HepG2 (cell line): ENCODE measurements around the gene MYO16. TPM values are rescaled to one million over a fixed set of nuclear protein-coding genes. Genes with fewer than 3 reads are reported as not detected.

Experiments
- ATAC-seq: fragments of 200-7000 bp; cut with Tn5 transposase; 3 replicates; pipeline ENCODE4 v1.9.1; 2020; ENCODE audit warnings: mild to moderate bottlenecking, moderate library complexity
- BruUV-seq: library from RNA; stranded (reverse); fragments of 400-500 nt; replicated peaks from 2 replicates; lab custom pipeline; 2021; lab: Mats Ljungman, UMichigan
- CTCF ChIA-PET: fragments of 300-600 bp; formaldehyde crosslinking; extraction: SDS; loops from one replicate; lab custom pipeline; 2021; ENCODE audit warnings: low total read pairs, inconsistent platforms, low intra/inter-chr PET ratio; lab: Yijun Ruan, JAX
- POLR2A ChIA-PET: fragments of 350-600 bp; sonication (Branson Sonifier 250); formaldehyde crosslinking; loops from one replicate; lab custom pipeline; 2020; ENCODE audit warnings: antibody characterized with exemption, inconsistent platforms; lab: Yijun Ruan, JAX
- DNase-seq: peaks from one replicate; pipeline ENCODE4 v3.0.0-alpha.2; 2015; ENCODE audit warnings: low spot score
- FAIRE-seq: peaks from 3 replicates; lab custom pipeline; 2011; peaks lifted over from hg19 to GRCh38; lab: Jason Lieb, UNC
- H2AFZ ChIP-seq: one replicate; pipeline ENCODE4 v1.6.1; 2011; ENCODE audit warnings: low read length, inconsistent platforms
- H3K27ac ChIP-seq: fragments of 300-600 bp; 3 replicates; pipeline ENCODE4 v1.8.0; 2011; ENCODE audit warnings: mixed run types, mild to moderate bottlenecking, mixed read lengths, low read length, inconsistent platforms; ENCODE audit not compliant: insufficient read depth; ENCODE audit errors: extremely low read length
- H3K27me3 ChIP-seq, 2 experiments: fragments of 200-600 bp in 1 of 2; 2 replicates in 1 of 2; 3 replicates in 1 of 2; pipeline versions ENCODE4 v1.6.0 to v1.8.0; 2011; ENCODE audit warnings: low read length in 2 of 2, mild to moderate bottlenecking in 2 of 2, moderate library complexity in 2 of 2, inconsistent platforms in 1 of 2; ENCODE audit not compliant: insufficient read depth in 2 of 2, control insufficient read depth in 1 of 2
- H3K36me3 ChIP-seq, 2 experiments: fragments of 200-600 bp in 1 of 2; replicated peaks in 1 of 2; 2 replicates in 1 of 2; 3 replicates in 1 of 2; pipeline versions ENCODE4 v1.5.1 to v1.8.0; 2011; ENCODE audit warnings: low read length in 2 of 2, inconsistent platforms in 1 of 2; ENCODE audit not compliant: insufficient read depth in 2 of 2, control insufficient read depth in 1 of 2
- H3K4me1 ChIP-seq: 2 replicates; pipeline ENCODE4 v1.5.1; 2012; ENCODE audit warnings: low read length, inconsistent platforms; ENCODE audit not compliant: insufficient read depth
- H3K4me2 ChIP-seq: 2 replicates; pipeline ENCODE4 v1.6.0; 2011; ENCODE audit warnings: low read depth, low read length, inconsistent platforms
- H3K4me3 ChIP-seq, 3 experiments: fragments of 200-600 bp in 1 of 3; sonication (generic), shearing (Covaris generic) in 1 of 3; replicated peaks in 1 of 3; 2 replicates each; pipeline ENCODE4 v1.5.1; 2011 to 2016; ENCODE audit warnings: low read length in 3 of 3, inconsistent platforms in 2 of 3, low read depth in 2 of 3, mild to moderate bottlenecking in 2 of 3, control low read depth in 1 of 3, mixed read lengths in 1 of 3; ENCODE audit not compliant: insufficient read depth in 1 of 3
- H3K79me2 ChIP-seq: one replicate; pipeline ENCODE4 v1.6.1; 2011; ENCODE audit warnings: low read length, inconsistent platforms; ENCODE audit not compliant: insufficient read depth
- H3K9ac ChIP-seq: 2 replicates; pipeline ENCODE4 v1.6.0; 2011; ENCODE audit warnings: mild to moderate bottlenecking, low read depth, low read length, inconsistent platforms; ENCODE audit not compliant: insufficient read depth
- H3K9me3 ChIP-seq: 2 replicates; pipeline ENCODE4 v1.5.1; 2012; ENCODE audit warnings: mild to moderate bottlenecking, low read length
- H4K20me1 ChIP-seq: 2 replicates; pipeline ENCODE4 v1.6.0; 2011; ENCODE audit warnings: inconsistent platforms, mild to moderate bottlenecking, low read length, moderate library complexity; ENCODE audit not compliant: insufficient read depth
- BRCA1 ChIP-seq: sonication (generic); formaldehyde crosslinking; IDR thresholded peaks from 2 replicates; pipeline ENCODE4 v1.4.0; 2020; ENCODE audit warnings: missing genetic modification reagents
- CERS6 ChIP-seq: sonication (generic); formaldehyde crosslinking; IDR thresholded peaks from 2 replicates; pipeline ENCODE4 v1.5.0; 2020; ENCODE audit warnings: missing genetic modification reagents
- HNRNPK ChIP-seq: fragments of 200-400 bp; formaldehyde crosslinking; IDR thresholded peaks from 2 replicates; pipeline ENCODE4 v1.6.1; 2018; ENCODE audit warnings: low read length, low read depth, moderate library complexity, mild to moderate bottlenecking; ENCODE audit not compliant: poor library complexity, severe bottlenecking
- IRX3 ChIP-seq: sonication (generic); formaldehyde crosslinking; IDR thresholded peaks from 2 replicates; pipeline ENCODE4 v1.8.1; 2023; ENCODE audit warnings: mild to moderate bottlenecking, low read depth, missing genetic modification reagents, borderline replicate concordance
- MYC ChIP-seq: sonication (generic); formaldehyde crosslinking; IDR thresholded peaks from 2 replicates; pipeline ENCODE4 v1.9.0; 2021; ENCODE audit warnings: missing genetic modification reagents, borderline replicate concordance
- NFRKB ChIP-seq: fragments of 450-650 bp; IDR thresholded peaks from 2 replicates; pipeline ENCODE4 v1.6.1; 2017
- SMAD9 ChIP-seq: sonication (generic); formaldehyde crosslinking; IDR thresholded peaks from 2 replicates; pipeline ENCODE4 v1.5.1; 2020; ENCODE audit warnings: mild to moderate bottlenecking, missing genetic modification reagents
- SNAI1 ChIP-seq: sonication (generic); formaldehyde crosslinking; IDR thresholded peaks from 2 replicates; pipeline ENCODE4 v1.5.0; 2020; ENCODE audit warnings: mild to moderate bottlenecking, missing genetic modification reagents, borderline replicate concordance
- ZBTB38 ChIP-seq: sonication (generic); formaldehyde crosslinking; IDR thresholded peaks from 2 replicates; pipeline ENCODE4 v1.5.1; 2020; ENCODE audit warnings: mild to moderate bottlenecking, missing genetic modification reagents
- ZFP1 ChIP-seq: IDR thresholded peaks from 2 replicates; pipeline ENCODE4 v1.6.1; 2016
- ZNF484 ChIP-seq: sonication (generic); formaldehyde crosslinking; IDR thresholded peaks from 2 replicates; pipeline ENCODE4 v1.5.1; 2020; ENCODE audit warnings: mild to moderate bottlenecking, low read depth, missing genetic modification reagents, borderline replicate concordance
- ZNF746 ChIP-seq: sonication (generic); formaldehyde crosslinking; IDR thresholded peaks from 2 replicates; pipeline ENCODE4 v1.8.0; 2022; ENCODE audit warnings: mild to moderate bottlenecking, missing genetic modification reagents
- ZNF780A ChIP-seq: sonication (generic); formaldehyde crosslinking; IDR thresholded peaks from 2 replicates; pipeline ENCODE4 v1.8.0; 2022; ENCODE audit warnings: mild to moderate bottlenecking, missing genetic modification reagents, moderate library complexity
- ZNF781 ChIP-seq: sonication (generic); formaldehyde crosslinking; IDR thresholded peaks from 2 replicates; pipeline ENCODE4 v1.5.1; 2020; ENCODE audit warnings: borderline replicate concordance, mild to moderate bottlenecking, missing genetic modification reagents; ENCODE audit errors: not compliant biosample characterization
- ZNF784 ChIP-seq: sonication (generic); formaldehyde crosslinking; IDR thresholded peaks from 2 replicates; pipeline ENCODE4 v1.5.1; 2020; ENCODE audit warnings: missing genetic modification reagents, mild to moderate bottlenecking, borderline replicate concordance
- WGBS: methylation state at CpG from one replicate; pipeline ENCODE4 v1.1.6; 2017; ENCODE audit warnings: low lambda C conversion rate; 5-methylcytosine and 5-hydroxymethylcytosine counted together
- in situ Hi-C: cut with HindIII; loops from 2 replicates; pipeline ENCODE4 v1.10.0; 2017; ENCODE audit warnings: low pct_unique_long_range_greater_than_20kb; ENCODE audit not compliant: extremely low pct_ligation_motif_present
- intact Hi-C: fragments of 100-400 bp; cut with micrococcal nuclease; formaldehyde crosslinking; loops from one replicate; pipeline ENCODE4 v1.10.0; 2022; ENCODE audit not compliant: unreplicated experiment
- polyA plus RNA-seq, 8 experiments: library from polyadenylated mRNA; depleted of rRNA in 3 of 8; stranded (reverse) in 7 of 8; unstranded in 1 of 8; fragments of >200 nt; fragmentation: Illumina TruSeq in 4 of 8; extraction: Trizol in 4 of 8; gene quantifications; 2 replicates each; pipeline versions ENCODE4 v1.2.1 to v1.2.3, GENCODE V29; 2011 to 2016; ENCODE audit warnings: low read depth in 4 of 8, missing spikeins in 1 of 8, mixed read lengths in 1 of 8; ENCODE audit not compliant: insufficient read depth in 1 of 8
- total RNA-seq, 5 experiments: library from RNA; depleted of rRNA; stranded (reverse); fragments of >200 nt; fragmentation: Illumina TruSeq; extraction: Trizol; gene quantifications; 2 replicates each; pipeline ENCODE4 v1.2.3, GENCODE V29; 2016; ENCODE audit warnings: low read depth in 1 of 5
- TF ChIP-seq, protein P1 (sequence below): sonication (generic); formaldehyde crosslinking; IDR thresholded peaks from 2 replicates; pipeline ENCODE4 v1.8.1; 2022; ENCODE audit warnings: mild to moderate bottlenecking, missing genetic modification reagents
- TF ChIP-seq, protein P2 (sequence below): sonication (generic); formaldehyde crosslinking; IDR thresholded peaks from 2 replicates; pipeline ENCODE4 v1.4.0; 2020; ENCODE audit warnings: missing genetic modification reagents

The MYO16 gene
- total and polyA plus RNA-seq, 2 of the 13 experiments (the other 11 are each of a cell fraction or from before 2014, with no cell fraction given), result not detected

- 12% methylated on average over 2 of the region's 2 CpGs for WGBS
- no peak for ATAC-seq
These were observed 585.0 kb downstream of the MYO16 start for GRCh38 chr13:109214393-109214792.

More at GRCh38 chr13:109214393-109214792, 585.0 kb downstream of the MYO16 start:
- Histone ChIP-seq H3K4me3 (no peak overlapping the region), H3K4me2 (no peak overlapping the region), H4K20me1 (no peaks in the 10 kb centered on the region), H3K79me2 (no peaks in the 10 kb centered on the region), H3K9ac (no peak overlapping the region), H3K4me1 (no peaks in the 10 kb centered on the region), H3K27ac (no peak overlapping the region), H3K36me3 (no peaks in the 10 kb centered on the region), H3K9me3 (no peaks in the 10 kb centered on the region), H3K27me3 (no peaks in the 10 kb centered on the region), H2AFZ (no peak overlapping the region)
- CTCF ChIA-PET, result no interaction called here
- no peak for DNase-seq
- POLR2A ChIA-PET, result no interaction called here
- no TSS peak for BruUV-seq
- intact Hi-C loops (no loop called here), in situ Hi-C loops (no loop called here)
- no peak for TF ChIP-seq ZNF781 (CRISPR knock-in tag)
- TF ChIP-seq, protein P1, sequence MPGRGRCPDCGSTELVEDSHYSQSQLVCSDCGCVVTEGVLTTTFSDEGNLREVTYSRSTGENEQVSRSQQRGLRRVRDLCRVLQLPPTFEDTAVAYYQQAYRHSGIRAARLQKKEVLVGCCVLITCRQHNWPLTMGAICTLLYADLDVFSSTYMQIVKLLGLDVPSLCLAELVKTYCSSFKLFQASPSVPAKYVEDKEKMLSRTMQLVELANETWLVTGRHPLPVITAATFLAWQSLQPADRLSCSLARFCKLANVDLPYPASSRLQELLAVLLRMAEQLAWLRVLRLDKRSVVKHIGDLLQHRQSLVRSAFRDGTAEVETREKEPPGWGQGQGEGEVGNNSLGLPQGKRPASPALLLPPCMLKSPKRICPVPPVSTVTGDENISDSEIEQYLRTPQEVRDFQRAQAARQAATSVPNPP (CRISPR knock-in tag), result no peak
- TF ChIP-seq SNAI1 (CRISPR knock-in tag), result no peak
- no peak for TF ChIP-seq ZNF784 (CRISPR knock-in tag)
- no peak for TF ChIP-seq HNRNPK
- TF ChIP-seq ZNF484, result no peak
- no peak for TF ChIP-seq CERS6 (CRISPR knock-in tag)
- no peak for TF ChIP-seq ZNF780A (CRISPR knock-in tag)
- no peak for TF ChIP-seq ZFP1 (CRISPR knock-in tag)
- TF ChIP-seq ZBTB38, result no peak
- no peak for TF ChIP-seq ZNF746 (CRISPR knock-in tag)
- TF ChIP-seq SMAD9 (CRISPR knock-in tag), result no peak
- TF ChIP-seq IRX3, result no peak
- no peak for TF ChIP-seq MYC (CRISPR knock-in tag)
- no peak for TF ChIP-seq BRCA1 (CRISPR knock-in tag)
- no peak for TF ChIP-seq NFRKB
- TF ChIP-seq, protein P2, sequence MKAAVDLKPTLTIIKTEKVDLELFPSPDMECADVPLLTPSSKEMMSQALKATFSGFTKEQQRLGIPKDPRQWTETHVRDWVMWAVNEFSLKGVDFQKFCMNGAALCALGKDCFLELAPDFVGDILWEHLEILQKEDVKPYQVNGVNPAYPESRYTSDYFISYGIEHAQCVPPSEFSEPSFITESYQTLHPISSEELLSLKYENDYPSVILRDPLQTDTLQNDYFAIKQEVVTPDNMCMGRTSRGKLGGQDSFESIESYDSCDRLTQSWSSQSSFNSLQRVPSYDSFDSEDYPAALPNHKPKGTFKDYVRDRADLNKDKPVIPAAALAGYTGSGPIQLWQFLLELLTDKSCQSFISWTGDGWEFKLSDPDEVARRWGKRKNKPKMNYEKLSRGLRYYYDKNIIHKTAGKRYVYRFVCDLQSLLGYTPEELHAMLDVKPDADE (CRISPR knock-in tag), result no peak
- FAIRE-seq, result no peak
